Tibial nerve (tissue), 4 donors: Measurements from ENCODE around the gene P4HA1. TPM values are rescaled to one million over a fixed set of nuclear protein-coding genes. Genes with fewer than 3 reads are reported as not detected.
"Not testable (repeated sequence)": the region's sequence is repeated elsewhere in the genome, so short reads cannot be mapped to it uniquely, and the experiment has no call there.

Source experiments
- DNase-seq, 2 donors: peaks; one replicate each; pipeline ENCODE4 v3.0.0-alpha.2; 2019; ENCODE audit warnings: low spot score in 2 of 2
- H3K27ac ChIP-seq, 4 donors: fragments of 200-600 bp; sonication (generic) in 3 of 4; one replicate each; pipeline ENCODE4 v1.5.1; 2017 to 2019; ENCODE audit warnings: mild to moderate bottlenecking in 1 of 4
- H3K27me3 ChIP-seq, 2 donors: fragments of 200-600 bp; sonication (generic) in 1 of 2; one replicate each; pipeline versions ENCODE4 v1.5.1 to v1.6.0; 2017 to 2019
- H3K36me3 ChIP-seq, 3 donors: fragments of 200-600 bp; sonication (generic); one replicate each; pipeline ENCODE4 v1.5.1; 2018 to 2019
- H3K4me1 ChIP-seq, 4 donors: fragments of 200-600 bp; sonication (generic) in 3 of 4; one replicate each; pipeline ENCODE4 v1.5.1; 2017 to 2019
- H3K4me3 ChIP-seq, 4 donors: fragments of 200-600 bp; sonication (generic) in 3 of 4; one replicate each; pipeline ENCODE4 v1.5.1; 2017 to 2019; ENCODE audit warnings: mild to moderate bottlenecking in 1 of 4, moderate library complexity in 1 of 4
- H3K9me3 ChIP-seq, 4 donors: fragments of 200-600 bp; sonication (generic) in 3 of 4; one replicate each; pipeline ENCODE4 v1.5.1; 2017 to 2019
- EP300 ChIP-seq, 2 donors: sonication (generic); formaldehyde crosslinking; IDR thresholded peaks; one replicate each; pipeline ENCODE4 v1.6.1; 2017; ENCODE audit warnings: antibody characterized with exemption in 2 of 2, mild to moderate bottlenecking in 1 of 2
- POLR2A ChIP-seq, 2 donors: fragments of 450-650 bp; IDR thresholded peaks; one replicate each; pipeline ENCODE4 v1.6.1; 2017; ENCODE audit warnings: antibody characterized with exemption in 2 of 2, mild to moderate bottlenecking in 2 of 2, moderate library complexity in 2 of 2
- WGBS, 2 donors: methylation state at CpG; one replicate each; pipeline ENCODE4 v1.1.5; 2018; 5-methylcytosine and 5-hydroxymethylcytosine counted together
- total RNA-seq, 4 donors: library from RNA; depleted of rRNA; stranded (reverse); fragments of >200 nt; gene quantifications; one replicate each; pipeline ENCODE4 v1.1.0, GENCODE V29; 2016
- TF ChIP-seq, protein P1 (sequence below), 5 experiments: fragments of 200-600 bp in 3 of 5; fragments of 450-650 bp in 2 of 5; sonication (generic) in 3 of 5; IDR thresholded peaks; one replicate each; pipeline ENCODE4 v1.5.1; 2016 to 2019; ENCODE audit warnings: antibody characterized with exemption in 5 of 5, mild to moderate bottlenecking in 3 of 5, moderate library complexity in 2 of 5

Gene P4HA1
- total RNA-seq, 4 donors from 2014 or later, result 24.9 to 40.0 (median 30.1) TPM

DNA sequence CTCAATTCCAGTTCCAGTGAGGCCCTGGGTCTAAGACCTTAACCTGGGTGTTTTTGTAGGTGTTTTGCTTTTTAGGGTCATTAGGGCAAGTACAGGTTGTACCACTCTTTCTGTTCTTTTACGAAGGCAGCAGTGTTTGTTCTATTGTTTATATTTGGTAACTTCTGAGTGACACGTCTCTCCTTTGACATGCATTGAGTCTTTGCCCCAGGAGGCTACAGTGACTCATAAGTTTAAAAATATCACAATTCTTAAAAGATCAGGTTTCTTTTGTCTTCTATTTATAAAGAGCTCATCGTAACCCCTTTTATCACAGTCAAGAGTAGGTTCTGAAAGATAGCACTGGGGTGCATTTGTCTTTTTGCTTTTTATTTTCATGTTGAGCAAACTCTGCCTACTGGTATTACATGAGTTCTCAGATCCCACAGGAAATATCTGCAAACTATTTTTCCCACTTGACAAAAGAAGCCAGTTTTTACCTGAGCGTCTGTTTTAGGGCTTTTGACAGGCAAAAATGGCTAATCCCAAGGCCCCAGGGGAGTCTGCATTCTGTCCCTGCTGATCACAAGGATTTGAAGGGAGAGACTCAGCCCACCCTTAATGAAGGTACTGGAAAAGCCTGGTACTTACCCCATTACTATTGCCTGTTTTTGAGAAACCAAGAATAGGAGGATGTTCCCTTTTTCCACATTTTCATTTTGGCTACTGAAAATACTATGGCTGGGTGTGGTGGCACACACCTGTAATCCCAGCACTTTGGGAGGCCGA, 21.5 kb upstream of the P4HA1 start:
- Histone ChIP-seq H3K4me3 (no peak overlapping the region), H3K27ac (peak overlapping the region in 2 of 4 donors; percentile 6 to 63), H3K27me3 (no peaks in the 10 kb centered on the region), H3K36me3 (peaks cover 0 to 54% (median 0%) of the 10 kb centered on the region in 3 donors), H3K4me1 (peaks cover 0 to 10% (median 0%) of the 10 kb centered on the region in 4 donors), H3K9me3 (no peaks in the 10 kb centered on the region)
- TF ChIP-seq EP300 (IDR thresholded peaks at IDR 0.05) (peak in 1 of 2 donors; percentile 31), POLR2A (IDR thresholded peaks at IDR 0.05) (no peak)
- DNase-seq, result no peak
- 53 to 56% methylated on average over 5 of the region's 5 CpGs for WGBS, 2 donors

DNA sequence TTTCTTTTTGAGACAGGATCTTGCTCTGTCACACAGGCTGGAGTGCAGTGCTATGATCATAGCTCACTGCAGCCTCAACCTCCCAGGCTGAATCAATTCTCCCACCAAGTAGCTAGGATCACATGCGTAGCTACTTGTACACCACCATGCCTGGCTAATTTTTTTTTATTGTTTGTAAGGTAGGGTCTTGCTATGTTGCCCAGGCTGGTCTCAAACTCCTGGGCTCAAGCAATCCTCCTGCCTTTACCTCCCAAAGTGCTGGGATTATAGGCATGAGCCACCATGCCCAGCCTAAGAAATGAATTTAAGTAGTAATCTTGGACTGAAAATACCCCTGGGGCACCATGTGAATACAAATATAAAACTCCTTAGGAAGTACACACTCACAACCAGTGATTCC, 19.4 kb upstream of the P4HA1 start:
- TF ChIP-seq, protein P1, sequence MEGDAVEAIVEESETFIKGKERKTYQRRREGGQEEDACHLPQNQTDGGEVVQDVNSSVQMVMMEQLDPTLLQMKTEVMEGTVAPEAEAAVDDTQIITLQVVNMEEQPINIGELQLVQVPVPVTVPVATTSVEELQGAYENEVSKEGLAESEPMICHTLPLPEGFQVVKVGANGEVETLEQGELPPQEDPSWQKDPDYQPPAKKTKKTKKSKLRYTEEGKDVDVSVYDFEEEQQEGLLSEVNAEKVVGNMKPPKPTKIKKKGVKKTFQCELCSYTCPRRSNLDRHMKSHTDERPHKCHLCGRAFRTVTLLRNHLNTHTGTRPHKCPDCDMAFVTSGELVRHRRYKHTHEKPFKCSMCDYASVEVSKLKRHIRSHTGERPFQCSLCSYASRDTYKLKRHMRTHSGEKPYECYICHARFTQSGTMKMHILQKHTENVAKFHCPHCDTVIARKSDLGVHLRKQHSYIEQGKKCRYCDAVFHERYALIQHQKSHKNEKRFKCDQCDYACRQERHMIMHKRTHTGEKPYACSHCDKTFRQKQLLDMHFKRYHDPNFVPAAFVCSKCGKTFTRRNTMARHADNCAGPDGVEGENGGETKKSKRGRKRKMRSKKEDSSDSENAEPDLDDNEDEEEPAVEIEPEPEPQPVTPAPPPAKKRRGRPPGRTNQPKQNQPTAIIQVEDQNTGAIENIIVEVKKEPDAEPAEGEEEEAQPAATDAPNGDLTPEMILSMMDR (IDR thresholded peaks at IDR 0.05), result no peak
- TF ChIP-seq POLR2A (IDR thresholded peaks at IDR 0.05), result no peak
- TF ChIP-seq EP300 (IDR thresholded peaks at IDR 0.05), result no peak
- H3K4me3 ChIP-seq, result no peak overlapping the region

DNA sequence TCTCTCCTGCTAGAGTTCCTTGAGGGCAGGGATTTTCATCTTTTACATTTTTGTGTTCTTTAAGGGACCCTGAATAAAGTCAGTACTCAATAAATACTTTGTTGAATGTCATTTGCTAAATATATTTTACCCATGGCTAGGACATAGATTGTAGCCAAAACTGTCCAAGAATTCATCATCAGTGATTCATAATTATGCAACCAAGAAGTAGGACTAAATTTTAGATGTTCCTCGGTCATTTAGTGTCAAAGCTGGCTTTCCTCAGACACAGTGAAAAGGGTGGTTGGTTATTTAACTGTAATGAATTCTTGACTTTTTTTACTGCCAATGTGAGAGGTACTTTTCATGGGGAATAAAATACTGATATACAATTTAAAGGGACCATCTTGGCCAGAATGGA, 16.9 kb upstream of the P4HA1 start:
- Histone ChIP-seq H3K27me3 (no peaks in the 10 kb centered on the region), H3K4me3 (no peak overlapping the region), H3K9me3 (no peaks in the 10 kb centered on the region), H3K36me3 (peaks cover 0 to 15% (median 0%) of the 10 kb centered on the region in 3 donors), H3K27ac (no peak overlapping the region), H3K4me1 (peaks cover 0 to 15% (median 0%) of the 10 kb centered on the region in 4 donors)
- WGBS, 2 donors, result 70 to 71% methylated on average over 1 of the region's 1 CpG
- DNase-seq, result no peak
- TF ChIP-seq EP300 (IDR thresholded peaks at IDR 0.05), result no peak
- no peak for TF ChIP-seq POLR2A (IDR thresholded peaks at IDR 0.05)
- TF ChIP-seq, protein P1 (IDR thresholded peaks at IDR 0.05), result no peak

More for the DNA sequence above, 19.4 kb upstream of the P4HA1 start:
- 92 to 96% methylated on average over 1 of the region's 1 CpG for WGBS, 2 donors
- no peak overlapping the region for H3K27ac ChIP-seq
- peaks cover 0 to 13% (median 0%) of the 10 kb centered on the region in 4 donors for H3K4me1 ChIP-seq
- H3K36me3 ChIP-seq, result peaks cover 0 to 40% (median 0%) of the 10 kb centered on the region in 3 donors
- no peak for DNase-seq
- no peaks in the 10 kb centered on the region for H3K27me3 ChIP-seq
- no peaks in the 10 kb centered on the region for H3K9me3 ChIP-seq

DNA sequence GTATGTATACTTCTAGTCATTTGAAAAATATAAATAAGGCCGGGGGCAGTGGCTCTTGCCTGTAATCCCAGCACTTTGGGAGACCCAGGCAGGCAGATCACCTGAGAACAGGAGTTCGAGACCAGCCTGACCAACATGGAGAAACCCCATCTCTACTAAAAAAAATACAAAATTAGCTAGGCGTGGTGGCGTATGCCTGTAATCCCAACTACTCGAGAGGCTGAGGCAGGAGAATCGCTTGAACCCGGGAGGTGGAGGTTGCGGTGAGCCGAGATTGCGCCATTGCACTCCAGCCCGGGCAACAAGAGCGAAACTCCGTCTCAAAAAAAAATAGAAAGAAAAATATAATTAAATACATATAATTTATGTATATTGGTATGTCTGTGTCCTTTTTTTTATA, 15.4 kb upstream of the P4HA1 start:
- not testable (repeated sequence) for H3K27ac ChIP-seq, H3K4me1 ChIP-seq, H3K9me3 ChIP-seq, DNase-seq, H3K4me3 ChIP-seq, H3K27me3 ChIP-seq
- 94 to 96% methylated on average over 13 of the region's 13 CpGs for WGBS, 2 donors
- peaks cover 0 to 14% (median 0%) of the 10 kb centered on the region in 3 donors for H3K36me3 ChIP-seq

DNA sequence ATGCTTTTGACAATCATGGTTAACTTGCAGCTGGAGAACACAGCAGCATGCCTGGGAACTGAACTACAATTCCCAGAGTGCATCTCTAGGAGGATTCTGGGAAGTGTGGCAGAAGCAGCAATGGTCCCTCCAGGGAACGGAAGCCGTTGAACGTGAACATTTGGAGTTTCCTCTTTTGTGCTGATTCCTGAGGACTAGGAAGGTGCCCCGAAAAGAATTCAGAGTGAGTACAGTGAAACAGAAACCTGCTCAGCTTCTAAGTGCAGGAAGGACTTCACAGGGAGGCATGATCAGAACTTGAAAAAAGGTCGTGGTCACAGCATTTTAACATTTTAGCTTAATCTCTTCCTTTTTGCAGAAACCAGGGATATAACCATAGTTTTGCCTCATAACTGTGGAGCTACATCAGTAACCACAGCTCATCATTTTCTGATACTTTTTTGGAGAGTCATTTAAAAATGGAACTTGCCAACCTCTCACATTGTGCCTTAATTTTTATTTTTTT, 13.7 kb upstream of the P4HA1 start, which contains the start of gene NUDT13:
TSS of gene NUDT13 (plus strand) at position 111 of the 505 bp plus-strand sequence. CDS start 3,911 bp downstream, outside the sequence.
- Histone ChIP-seq H3K4me3 (peak within 1 kb of the TSS; percentile 22 to 58 (median 38)), H3K27me3 (no peaks in the 10 kb centered on the region), H3K9me3 (no peaks in the 10 kb centered on the region), H3K36me3 (peaks cover 0 to 6% (median 0%) of the 10 kb centered on the region in 3 donors), H3K4me1 (peaks cover 0 to 6% (median 0%) of the 10 kb centered on the region in 4 donors), H3K27ac (peak within 1 kb of the TSS; percentile 18 to 87 (median 76))
- peak; percentile 55 to 74 for DNase-seq
- WGBS, 2 donors, result 0 to 3% methylated on average over 5 of the region's 5 CpGs
- peak in 1 of 2 donors; percentile 44 for TF ChIP-seq POLR2A (IDR thresholded peaks at IDR 0.05)
- TF ChIP-seq, protein P1 (IDR thresholded peaks at IDR 0.05), result no peak
- peak; percentile 57 to 97 for TF ChIP-seq EP300 (IDR thresholded peaks at IDR 0.05)

DNA sequence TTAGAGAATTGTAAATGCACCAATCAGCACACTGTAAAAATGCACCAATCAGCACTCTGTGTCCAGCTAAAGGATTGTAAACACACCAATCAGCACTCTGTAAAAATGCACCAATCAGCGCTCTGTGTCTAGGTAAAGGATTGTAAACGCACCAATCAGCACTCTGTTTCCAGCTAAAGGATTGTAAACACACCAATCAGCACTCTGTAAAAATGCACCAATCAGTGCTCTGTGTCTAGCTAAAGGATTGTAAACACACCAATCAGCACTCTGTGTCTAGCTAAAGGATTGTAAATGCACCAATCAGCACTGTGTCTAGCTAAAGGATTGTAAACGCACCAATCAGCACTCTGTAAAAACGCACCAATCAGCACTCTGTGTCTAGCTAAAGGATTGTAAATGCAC, 12.6 kb upstream of the P4HA1 start:
- H3K27me3 ChIP-seq, H3K4me3 ChIP-seq, DNase-seq, H3K27ac ChIP-seq, H3K9me3 ChIP-seq, H3K36me3 ChIP-seq, H3K4me1 ChIP-seq: not testable (repeated sequence)
- WGBS, 2 donors, result 86 to 94% methylated on average over 4 of the region's 4 CpGs
